Measurements from ENCODE around the gene TMEM203. TPM values are rescaled to one million over a fixed set of nuclear protein-coding genes. Genes with fewer than 3 reads are reported as not detected.

The TMEM203 gene
- total and polyA plus RNA-seq, 2 experiments from 2014 or later: 32.7 to 53.4 TPM

GRCh38 chr9:137234758-137235423 lies 29.4 kb upstream of the TMEM203 start:
- H3K4me2 ChIP-seq: no peak overlapping the region
- ATAC-seq: no peak

GRCh38 chr9:137234055-137234697 lies 28.7 kb upstream of the TMEM203 start:
- Mint-ChIP-seq H3K9me3 (no peaks in the 10 kb centered on the region), H3K27me3 (ENCODE audit: insufficient read depth, low read depth, poor library complexity) (peaks cover 10% of the 10 kb centered on the region), H3K27ac (no peak overlapping the region), H3K4me3 (no peak overlapping the region), H3K36me3 (ENCODE audit: low read depth) (peaks cover 3% of the 10 kb centered on the region; the same call in 1 of the 3 replicates), H3K4me1 (peaks cover 17% of the 10 kb centered on the region)
- H3K79me2 ChIP-seq (replicated peaks; ENCODE audit: insufficient read depth): peaks cover 5% of the 10 kb centered on the region
- DNase-seq (ENCODE audit: low spot score): no peak
- no peak overlapping the region for H3K4me2 ChIP-seq
- no peaks in the 10 kb centered on the region for H3K27me3 ChIP-seq (ENCODE audit: insufficient read depth)
- H3K4me3 ChIP-seq: no peak overlapping the region
- H2AFZ ChIP-seq: no peak overlapping the region
- H3K9me2 ChIP-seq (ENCODE audit: insufficient read depth): no peaks in the 10 kb centered on the region
- H3F3A ChIP-seq (replicated peaks; ENCODE audit: low read depth): no peaks in the 10 kb centered on the region
- no peak overlapping the region for H3K27ac ChIP-seq (ENCODE audit: low read depth)
- no peak for ATAC-seq
- no peak for TF ChIP-seq ETS1 (IDR thresholded peaks at IDR 0.05)
- no peak for TF ChIP-seq EZH2 (IDR thresholded peaks at IDR 0.05; ENCODE audit: low read depth, unreplicated experiment)
- no peak for TF ChIP-seq ZNF462 (CRISPR knock-in tag; IDR thresholded peaks at IDR 0.05)
- TF ChIP-seq ZNF331 (CRISPR knock-in tag; IDR thresholded peaks at IDR 0.05; ENCODE audit: low read depth): no peak
- no peak for TF ChIP-seq NANOG (IDR thresholded peaks at IDR 0.05; ENCODE audit: borderline replicate concordance)
- TF ChIP-seq JUNB (IDR thresholded peaks at IDR 0.05; ENCODE audit: unreplicated experiment): no peak
- H4K20me1 ChIP-seq (replicated peaks; ENCODE audit: insufficient read depth): no peaks in the 10 kb centered on the region; the same call in 1 of the 2 replicates
- no peaks in the 10 kb centered on the region for H3K36me3 ChIP-seq (ENCODE audit: insufficient read depth)
- H3K4me1 ChIP-seq (ENCODE audit: insufficient read depth): peaks cover 10% of the 10 kb centered on the region; the same call in 1 of the 2 replicates

More at GRCh38 chr9:137234758-137235423, 29.4 kb upstream of the TMEM203 start:
- Mint-ChIP-seq H3K27ac (no peak overlapping the region), H3K27me3 (ENCODE audit: insufficient read depth, low read depth, poor library complexity) (peaks cover 10% of the 10 kb centered on the region), H3K36me3 (ENCODE audit: low read depth) (peaks cover 3% of the 10 kb centered on the region; the same call in 1 of the 3 replicates), H3K4me1 (peaks cover 18% of the 10 kb centered on the region), H3K9me3 (no peaks in the 10 kb centered on the region), H3K4me3 (no peak overlapping the region)
- Histone ChIP-seq H3K27ac (ENCODE audit: low read depth) (no peak overlapping the region), H3K36me3 (ENCODE audit: insufficient read depth) (no peaks in the 10 kb centered on the region), H3F3A (replicated peaks; ENCODE audit: low read depth) (0 out of 2 replicates have a peak, but pooled peaks cover under 1% of the 10 kb centered on the region), H4K20me1 (replicated peaks; ENCODE audit: insufficient read depth) (no peaks in the 10 kb centered on the region; the same call in 1 of the 2 replicates), H3K79me2 (replicated peaks; ENCODE audit: insufficient read depth) (peaks cover 12% of the 10 kb centered on the region), H3K4me3 (no peak overlapping the region), H2AFZ (no peak overlapping the region), H3K9me2 (ENCODE audit: insufficient read depth) (no peaks in the 10 kb centered on the region), H3K4me1 (ENCODE audit: insufficient read depth) (peaks cover 13% of the 10 kb centered on the region; the same call in 1 of the 2 replicates), H3K27me3 (ENCODE audit: insufficient read depth) (no peaks in the 10 kb centered on the region)
- TF ChIP-seq ETS1 (IDR thresholded peaks at IDR 0.05): no peak
- no peak for TF ChIP-seq STAT1 (IDR thresholded peaks at IDR 0.05; ENCODE audit: unreplicated experiment)
- no peak for TF ChIP-seq ZNF331 (CRISPR knock-in tag; IDR thresholded peaks at IDR 0.05; ENCODE audit: low read depth)
- DNase-seq (ENCODE audit: low spot score): no peak
